ENCODE results near the gene AFF1.

DNA sequence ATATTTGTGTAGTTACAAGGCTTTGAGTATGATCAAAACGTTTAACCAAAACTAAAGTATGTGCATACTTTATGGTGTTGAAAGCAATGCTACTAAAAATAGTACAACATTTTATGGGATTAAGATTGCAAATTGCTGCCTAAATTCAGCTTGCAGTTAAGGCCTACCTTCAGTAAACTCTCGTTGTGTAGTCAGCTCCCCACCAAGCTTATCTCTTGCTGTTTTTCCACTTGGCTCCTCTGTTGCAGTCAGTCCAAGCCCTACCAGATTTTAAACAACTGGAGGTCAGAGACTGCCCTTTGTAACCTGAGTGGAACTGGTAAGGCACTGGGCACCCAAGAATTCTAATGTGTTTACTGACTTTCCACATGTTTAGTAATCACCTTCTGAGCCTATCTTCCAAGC lies 25.7 kb downstream of the AFF1 start:
- no peak for TF ChIP-seq EZH2 (IDR thresholded peaks at IDR 0.05; ENCODE audit: borderline replicate concordance, low read length)
- TF ChIP-seq, protein P1, sequence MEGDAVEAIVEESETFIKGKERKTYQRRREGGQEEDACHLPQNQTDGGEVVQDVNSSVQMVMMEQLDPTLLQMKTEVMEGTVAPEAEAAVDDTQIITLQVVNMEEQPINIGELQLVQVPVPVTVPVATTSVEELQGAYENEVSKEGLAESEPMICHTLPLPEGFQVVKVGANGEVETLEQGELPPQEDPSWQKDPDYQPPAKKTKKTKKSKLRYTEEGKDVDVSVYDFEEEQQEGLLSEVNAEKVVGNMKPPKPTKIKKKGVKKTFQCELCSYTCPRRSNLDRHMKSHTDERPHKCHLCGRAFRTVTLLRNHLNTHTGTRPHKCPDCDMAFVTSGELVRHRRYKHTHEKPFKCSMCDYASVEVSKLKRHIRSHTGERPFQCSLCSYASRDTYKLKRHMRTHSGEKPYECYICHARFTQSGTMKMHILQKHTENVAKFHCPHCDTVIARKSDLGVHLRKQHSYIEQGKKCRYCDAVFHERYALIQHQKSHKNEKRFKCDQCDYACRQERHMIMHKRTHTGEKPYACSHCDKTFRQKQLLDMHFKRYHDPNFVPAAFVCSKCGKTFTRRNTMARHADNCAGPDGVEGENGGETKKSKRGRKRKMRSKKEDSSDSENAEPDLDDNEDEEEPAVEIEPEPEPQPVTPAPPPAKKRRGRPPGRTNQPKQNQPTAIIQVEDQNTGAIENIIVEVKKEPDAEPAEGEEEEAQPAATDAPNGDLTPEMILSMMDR (conservative IDR thresholded peaks at IDR 0.05 in 1 of 2, IDR thresholded peaks at IDR 0.05 in 1 of 2; ENCODE audit: extremely low read depth in 1 of 2, insufficient read depth in 1 of 2, low read depth in 1 of 2, low read length in 2 of 2) = no peak

Data from mammary epithelial cell (primary cell).